GM21737 (cell line): ENCODE results near the gene APOC4.

Source experiments
- ATAC-seq: cut with Tn5 transposase; IDR thresholded peaks from one replicate; pipeline ENCODE4 v1.9.1; 2021; ENCODE audit warnings: mild to moderate bottlenecking, moderate library complexity; ENCODE audit not compliant: unreplicated experiment

APOC4 gene

DNA sequence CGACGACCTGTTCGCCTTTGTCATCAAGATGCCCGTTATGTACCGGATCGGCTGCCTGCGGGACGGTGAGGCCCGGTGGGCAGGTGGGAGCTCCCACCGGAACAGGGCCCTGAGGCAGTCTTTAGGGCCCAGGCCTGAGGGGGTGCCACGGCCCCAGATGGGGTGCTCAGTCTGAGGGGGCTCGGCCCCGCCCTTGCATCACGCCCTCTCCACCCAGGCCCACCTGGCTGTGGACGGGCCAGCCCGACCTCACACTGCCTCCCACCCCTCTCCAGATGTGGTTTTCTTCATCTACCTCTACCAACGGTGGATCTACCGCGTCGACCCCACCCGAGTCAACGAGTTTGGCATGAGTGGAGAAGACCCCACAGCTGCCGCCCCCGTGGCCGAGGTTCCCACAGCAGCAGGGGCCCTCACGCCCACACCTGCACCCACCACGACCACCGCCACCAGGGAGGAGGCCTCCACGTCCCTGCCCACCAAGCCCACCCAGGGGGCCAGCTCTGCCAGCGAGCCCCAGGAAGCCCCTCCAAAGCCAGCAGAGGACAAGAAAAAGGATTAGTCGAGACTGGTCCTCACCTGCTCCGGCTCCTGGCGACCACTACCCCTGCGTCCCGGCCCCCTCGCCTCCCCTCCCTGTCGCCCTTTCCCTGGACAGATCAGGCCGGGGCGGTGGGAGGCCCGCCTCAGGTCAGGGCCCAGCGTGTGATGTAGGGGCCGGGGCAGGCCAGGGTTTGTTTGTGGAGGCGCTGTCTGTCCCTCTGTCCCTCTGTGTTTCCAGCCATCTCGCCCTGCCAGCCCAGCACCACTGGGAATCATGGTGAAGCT is 50.5 kb downstream of the APOC4 start:
- no peak for ATAC-seq

DNA sequence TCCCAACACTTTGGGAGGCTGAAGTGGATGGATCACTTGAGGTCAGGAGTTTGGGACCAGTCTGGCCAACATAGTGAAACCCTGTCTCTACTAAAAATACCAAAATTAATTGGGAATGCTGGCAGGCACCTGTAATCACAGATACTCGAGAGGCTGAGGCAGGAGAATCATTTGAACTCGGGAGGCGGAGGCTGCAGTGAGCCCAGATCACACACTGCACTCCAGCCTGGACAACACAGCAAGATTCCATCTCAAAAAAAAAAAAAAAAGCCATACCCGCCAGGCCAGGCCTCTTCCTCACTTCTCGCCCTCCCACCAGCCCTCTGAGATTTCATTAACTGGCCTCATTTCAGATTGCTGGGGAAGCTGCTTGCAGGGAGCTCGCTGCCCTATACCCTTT is 51.5 kb downstream of the APOC4 start:
- ATAC-seq = no peak

DNA sequence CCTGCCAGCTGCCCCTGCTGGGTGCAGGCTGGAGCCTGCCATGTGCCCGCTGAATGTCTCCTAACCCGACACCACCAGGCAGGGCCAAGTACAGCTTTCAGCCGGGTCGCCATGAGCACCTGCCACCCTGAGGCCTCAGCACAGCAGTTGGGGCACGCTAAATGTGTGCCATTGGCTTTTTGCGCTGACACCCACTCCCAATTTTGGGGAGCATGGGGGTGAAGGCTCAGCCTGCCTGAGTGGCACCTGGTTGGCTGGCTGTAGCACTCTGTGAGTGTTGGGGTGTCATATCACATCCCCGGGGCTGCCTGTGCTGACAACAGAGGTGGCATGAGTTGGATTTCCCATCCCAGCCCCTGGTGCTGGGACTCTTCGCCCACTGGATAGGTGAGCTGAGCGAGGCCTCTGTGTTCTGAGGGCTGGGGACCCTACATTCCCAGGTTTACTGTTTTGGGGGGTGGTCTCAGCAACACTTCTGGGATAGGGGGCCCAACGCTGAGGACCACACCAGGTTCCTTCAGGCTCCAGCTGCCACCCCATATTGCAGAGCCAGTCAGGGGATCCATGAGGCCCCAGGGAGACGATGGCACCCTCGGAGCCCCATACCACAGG is 52.0 kb downstream of the APOC4 start:
- ATAC-seq = no peak
